ENCODE data around the gene EIF3K. TPM values are rescaled to one million over a fixed set of nuclear protein-coding genes. Genes with fewer than 3 reads are reported as not detected.
A peak's percentile ranks its signal among the peaks of the same experiment; 100 is the strongest.
"Not testable (repeated sequence)": the region's sequence is repeated elsewhere in the genome, so short reads cannot be mapped to it uniquely, and the experiment has no call there.

The EIF3K gene
- total RNA-seq, 1 donor from 2014 or later = 344 TPM

DNA sequence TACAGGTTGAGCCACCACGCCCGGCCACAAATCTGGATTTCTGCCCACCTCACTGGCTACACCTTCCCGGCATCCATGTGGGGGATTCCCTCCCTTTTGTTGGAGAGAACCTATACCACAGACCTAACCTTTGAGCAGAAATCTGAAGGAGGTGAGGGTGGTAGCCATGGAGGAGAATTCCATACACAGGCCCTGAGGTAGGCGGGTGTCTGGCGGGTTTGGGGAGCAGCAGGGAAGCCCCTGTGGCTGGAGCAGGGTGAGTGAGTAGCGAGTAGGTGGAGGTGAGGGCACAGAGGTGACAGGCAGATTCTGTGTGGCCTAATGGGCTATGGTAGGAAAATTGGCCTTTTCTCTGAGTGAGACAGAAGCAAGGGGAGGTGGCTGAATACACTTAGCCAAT lies 10.6 kb downstream of the EIF3K start:
- ATAC-seq (ENCODE audit: low read depth) (no peak), DNase-seq (no peak)
- Mint-ChIP-seq H3K36me3 (ENCODE audit: low read depth) (peaks cover 82% of the 10 kb centered on the region), H3K27me3 (no peaks in the 10 kb centered on the region), H3K4me3 (no peak overlapping the region), H3K27ac (no peak overlapping the region), H3K4me1 (peaks cover 4% of the 10 kb centered on the region), H3K9me3 (no peaks in the 10 kb centered on the region)
- ChIA-PET CTCF (no interaction called here), POLR2A (no interaction called here)
- TF ChIP-seq, protein P1, sequence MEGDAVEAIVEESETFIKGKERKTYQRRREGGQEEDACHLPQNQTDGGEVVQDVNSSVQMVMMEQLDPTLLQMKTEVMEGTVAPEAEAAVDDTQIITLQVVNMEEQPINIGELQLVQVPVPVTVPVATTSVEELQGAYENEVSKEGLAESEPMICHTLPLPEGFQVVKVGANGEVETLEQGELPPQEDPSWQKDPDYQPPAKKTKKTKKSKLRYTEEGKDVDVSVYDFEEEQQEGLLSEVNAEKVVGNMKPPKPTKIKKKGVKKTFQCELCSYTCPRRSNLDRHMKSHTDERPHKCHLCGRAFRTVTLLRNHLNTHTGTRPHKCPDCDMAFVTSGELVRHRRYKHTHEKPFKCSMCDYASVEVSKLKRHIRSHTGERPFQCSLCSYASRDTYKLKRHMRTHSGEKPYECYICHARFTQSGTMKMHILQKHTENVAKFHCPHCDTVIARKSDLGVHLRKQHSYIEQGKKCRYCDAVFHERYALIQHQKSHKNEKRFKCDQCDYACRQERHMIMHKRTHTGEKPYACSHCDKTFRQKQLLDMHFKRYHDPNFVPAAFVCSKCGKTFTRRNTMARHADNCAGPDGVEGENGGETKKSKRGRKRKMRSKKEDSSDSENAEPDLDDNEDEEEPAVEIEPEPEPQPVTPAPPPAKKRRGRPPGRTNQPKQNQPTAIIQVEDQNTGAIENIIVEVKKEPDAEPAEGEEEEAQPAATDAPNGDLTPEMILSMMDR (IDR thresholded peaks at IDR 0.05) = no peak
- intact Hi-C loops (cut with micrococcal nuclease) = no loop called here

DNA sequence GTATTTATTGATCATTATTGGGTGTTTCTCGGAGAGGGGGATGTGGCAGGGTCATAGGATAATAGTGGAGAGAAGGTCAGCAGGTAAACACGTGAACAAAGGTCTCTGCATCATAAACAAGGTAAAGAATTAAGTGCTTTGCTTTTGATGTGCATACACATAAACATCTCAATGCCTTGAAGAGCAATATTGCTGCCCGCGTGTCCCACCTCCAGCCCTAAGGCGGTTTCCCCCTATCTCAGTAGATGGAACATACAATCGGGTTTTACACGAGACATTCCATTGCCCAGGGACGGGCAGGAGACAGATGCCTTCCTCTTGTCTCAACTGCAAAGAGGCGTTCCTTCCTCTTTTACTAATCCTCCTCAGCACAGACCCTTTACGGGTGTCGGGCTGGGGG lies 12.3 kb downstream of the EIF3K start:
- ATAC-seq (ENCODE audit: low read depth) = not testable (repeated sequence)

DNA sequence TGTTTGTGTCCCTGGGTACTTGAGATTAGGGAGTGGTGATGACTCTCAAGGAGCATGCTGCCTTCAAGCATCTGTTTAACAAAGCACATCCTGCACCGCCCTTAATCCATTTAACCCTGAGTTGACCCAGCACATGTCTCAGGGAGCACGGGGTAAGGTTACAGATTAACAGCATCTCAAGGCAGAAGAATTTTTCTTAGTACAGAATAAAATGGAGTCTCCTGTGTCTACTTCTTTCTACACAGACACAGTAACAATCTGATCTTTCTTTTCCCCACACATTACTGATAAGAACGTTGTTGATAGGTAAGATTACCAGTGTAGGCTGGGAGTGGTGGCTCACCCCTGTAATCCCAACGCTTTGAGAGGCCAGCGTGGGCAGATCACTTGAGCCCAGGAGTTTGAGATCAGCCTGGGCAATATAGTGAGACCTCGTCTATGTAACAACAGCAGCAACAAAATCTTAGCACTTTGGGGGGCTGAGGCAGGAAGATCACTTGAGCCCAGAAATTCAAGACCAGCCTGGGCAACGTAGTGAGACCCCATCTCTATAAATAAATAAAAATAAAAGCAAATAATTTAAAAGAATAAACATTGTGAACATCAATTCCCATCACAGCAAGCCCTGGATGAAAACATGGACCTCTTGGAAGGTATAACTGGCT lies 13.0 kb downstream of the EIF3K start:
- Mint-ChIP-seq H3K4me1 (peaks cover 21% of the 10 kb centered on the region), H3K36me3 (ENCODE audit: low read depth) (peaks cover 73% of the 10 kb centered on the region)
- ATAC-seq (ENCODE audit: low read depth); DNase-seq; CTCF ChIA-PET; H3K4me3 Mint-ChIP-seq; H3K9me3 Mint-ChIP-seq; H3K27ac Mint-ChIP-seq; H3K27me3 Mint-ChIP-seq; POLR2A ChIA-PET; intact Hi-C loops (cut with micrococcal nuclease): not testable (repeated sequence)

More for the DNA sequence above, 12.3 kb downstream of the EIF3K start:
- H3K27me3 Mint-ChIP-seq; intact Hi-C loops (cut with micrococcal nuclease); H3K9me3 Mint-ChIP-seq; H3K4me3 Mint-ChIP-seq; DNase-seq; CTCF ChIA-PET; POLR2A ChIA-PET; H3K27ac Mint-ChIP-seq: not testable (repeated sequence)
- H3K36me3 Mint-ChIP-seq (ENCODE audit: low read depth) = peaks cover 74% of the 10 kb centered on the region
- H3K4me1 Mint-ChIP-seq = peaks cover 15% of the 10 kb centered on the region

DNA sequence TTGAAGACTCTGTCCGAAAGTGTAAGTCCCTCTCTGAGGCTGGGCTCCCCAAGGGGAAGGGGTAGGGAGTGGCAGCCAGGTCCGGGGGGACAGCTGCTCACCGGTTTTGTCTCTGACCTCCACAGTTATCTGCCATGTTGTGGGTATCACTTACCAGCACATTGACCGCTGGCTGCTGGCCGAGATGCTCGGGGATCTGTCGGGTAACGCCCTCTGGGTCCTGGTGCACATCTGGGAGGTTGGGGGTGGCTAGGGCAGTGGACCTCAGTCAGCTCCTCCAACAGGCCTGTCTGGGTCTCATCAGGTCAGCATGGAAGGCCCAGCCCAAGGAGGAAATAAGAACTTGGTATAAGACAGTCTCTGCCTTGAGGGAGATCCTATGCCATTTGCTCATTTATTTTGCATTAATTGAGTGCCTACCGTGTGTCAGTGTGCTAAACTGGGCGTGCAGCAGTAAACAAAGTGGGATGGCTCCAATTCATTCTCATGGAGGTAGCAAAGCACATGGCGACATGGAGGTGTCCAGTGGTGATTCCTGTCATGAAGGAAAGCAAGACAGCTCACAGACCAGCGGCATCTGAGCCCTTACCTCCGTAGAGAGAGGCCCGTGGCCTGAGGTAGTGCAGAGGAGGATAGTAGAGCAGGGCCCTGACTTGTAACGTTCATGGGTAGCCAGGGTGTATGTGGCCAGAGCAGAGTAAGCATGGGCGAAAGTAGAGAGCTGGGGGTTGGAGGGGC lies 13.7 kb downstream of the EIF3K start:
- Mint-ChIP-seq H3K36me3 (ENCODE audit: low read depth) (peaks cover 67% of the 10 kb centered on the region), H3K27ac (no peak overlapping the region)

DNA sequence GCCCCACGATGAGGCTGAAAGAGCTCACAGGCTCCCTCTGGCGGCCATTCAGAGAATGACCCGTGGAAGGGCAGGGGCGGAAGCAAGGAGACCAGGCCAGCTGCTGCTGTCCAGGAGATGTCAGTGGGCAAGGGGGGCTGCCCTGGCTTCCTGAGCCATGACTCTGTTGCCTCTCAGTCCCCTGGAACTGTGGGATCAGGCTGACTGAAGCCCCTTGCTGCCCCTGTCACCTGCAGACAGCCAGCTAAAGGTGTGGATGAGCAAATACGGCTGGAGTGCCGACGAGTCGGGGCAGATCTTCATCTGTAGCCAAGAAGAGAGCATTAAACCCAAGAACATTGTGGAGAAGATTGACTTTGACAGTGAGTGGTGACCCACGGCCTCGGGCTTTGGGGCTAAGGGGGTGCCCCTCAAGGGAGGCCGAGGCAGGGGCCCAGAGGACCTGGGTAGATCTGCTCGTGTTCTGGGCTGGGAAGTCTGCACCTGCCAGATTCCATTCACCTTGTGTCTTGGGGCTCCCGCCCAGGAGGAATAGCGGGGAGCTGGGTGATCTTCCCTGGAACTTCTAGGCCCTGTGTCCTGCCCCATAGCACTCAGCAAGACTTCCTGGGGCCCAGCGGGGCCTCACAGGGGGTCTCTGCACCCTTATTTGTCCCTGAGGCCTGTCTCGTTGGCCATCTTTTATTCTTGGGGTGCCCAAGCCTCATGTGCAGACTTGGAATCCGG lies 15.9 kb downstream of the EIF3K start:
- peak; percentile 51 for ATAC-seq (ENCODE audit: low read depth)
- TF ChIP-seq, protein P1 (IDR thresholded peaks at IDR 0.05) = peak; percentile 76
- intact Hi-C loops (cut with micrococcal nuclease) = loop anchor here (1.0 kb wide), 5 partner anchors 16 to 232 kb away; partner anchors contain the start of genes EIF3K and FAM98C
- no peak overlapping the region for H3K4me3 Mint-ChIP-seq
- ChIA-PET CTCF (interaction anchor here (0.7 to 6.0 kb wide), 22 partner anchors 9 to 384 kb away, joined by 3 to 80 read pairs (median 4); partner anchors contain the start of genes ACTN4, EIF3K, FAM98C and MAP4K1), POLR2A (interaction anchor here (0.6 to 2.7 kb wide), 10 partner anchors 17 to 296 kb away, joined by 3 to 45 read pairs (median 8); partner anchors contain the start of genes EIF3K, FAM98C, MAP4K1 and MRPS12)
- H3K36me3 Mint-ChIP-seq (ENCODE audit: low read depth) = peaks cover 48% of the 10 kb centered on the region
- no peaks in the 10 kb centered on the region for H3K9me3 Mint-ChIP-seq
- H3K27ac Mint-ChIP-seq = peak overlapping the region; percentile 79
- peak; percentile 73 for DNase-seq
- H3K27me3 Mint-ChIP-seq = no peaks in the 10 kb centered on the region
- peaks cover 29% of the 10 kb centered on the region for H3K4me1 Mint-ChIP-seq

More for the DNA sequence above, 13.7 kb downstream of the EIF3K start:
- no peaks in the 10 kb centered on the region for H3K9me3 Mint-ChIP-seq
- no peak for DNase-seq
- TF ChIP-seq, protein P1 (IDR thresholded peaks at IDR 0.05) = no peak
- no peak for ATAC-seq (ENCODE audit: low read depth)
- no peaks in the 10 kb centered on the region for H3K27me3 Mint-ChIP-seq
- H3K4me1 Mint-ChIP-seq = peaks cover 28% of the 10 kb centered on the region
- no peak overlapping the region for H3K4me3 Mint-ChIP-seq
- POLR2A ChIA-PET = interaction anchor here (2.6 to 2.7 kb wide), 2 partner anchors 88 to 229 kb away, joined by 17 to 45 read pairs; partner anchors contain the start of gene FAM98C
- intact Hi-C loops (cut with micrococcal nuclease) = no loop called here
- CTCF ChIA-PET = interaction anchor here (0.6 kb wide), 2 partner anchors 88 to 100 kb away, joined by 3 read pairs; no protein-coding TSS in a partner anchor

Measured in activated B cell treated with CpG ODN at 0.5 μM for 24 hours (primary cell).